GM18498 (cell line): ENCODE results near the gene SMTN.
"Not testable (repeated sequence)": the region's sequence is repeated elsewhere in the genome, so short reads cannot be mapped to it uniquely, and the experiment has no call there.

Experiments used
- ATAC-seq: cut with Tn5 transposase; IDR thresholded peaks from one replicate; pipeline ENCODE4 v1.9.1; 2021; ENCODE audit warnings: mild to moderate bottlenecking, moderate library complexity; ENCODE audit not compliant: unreplicated experiment

The SMTN gene

DNA sequence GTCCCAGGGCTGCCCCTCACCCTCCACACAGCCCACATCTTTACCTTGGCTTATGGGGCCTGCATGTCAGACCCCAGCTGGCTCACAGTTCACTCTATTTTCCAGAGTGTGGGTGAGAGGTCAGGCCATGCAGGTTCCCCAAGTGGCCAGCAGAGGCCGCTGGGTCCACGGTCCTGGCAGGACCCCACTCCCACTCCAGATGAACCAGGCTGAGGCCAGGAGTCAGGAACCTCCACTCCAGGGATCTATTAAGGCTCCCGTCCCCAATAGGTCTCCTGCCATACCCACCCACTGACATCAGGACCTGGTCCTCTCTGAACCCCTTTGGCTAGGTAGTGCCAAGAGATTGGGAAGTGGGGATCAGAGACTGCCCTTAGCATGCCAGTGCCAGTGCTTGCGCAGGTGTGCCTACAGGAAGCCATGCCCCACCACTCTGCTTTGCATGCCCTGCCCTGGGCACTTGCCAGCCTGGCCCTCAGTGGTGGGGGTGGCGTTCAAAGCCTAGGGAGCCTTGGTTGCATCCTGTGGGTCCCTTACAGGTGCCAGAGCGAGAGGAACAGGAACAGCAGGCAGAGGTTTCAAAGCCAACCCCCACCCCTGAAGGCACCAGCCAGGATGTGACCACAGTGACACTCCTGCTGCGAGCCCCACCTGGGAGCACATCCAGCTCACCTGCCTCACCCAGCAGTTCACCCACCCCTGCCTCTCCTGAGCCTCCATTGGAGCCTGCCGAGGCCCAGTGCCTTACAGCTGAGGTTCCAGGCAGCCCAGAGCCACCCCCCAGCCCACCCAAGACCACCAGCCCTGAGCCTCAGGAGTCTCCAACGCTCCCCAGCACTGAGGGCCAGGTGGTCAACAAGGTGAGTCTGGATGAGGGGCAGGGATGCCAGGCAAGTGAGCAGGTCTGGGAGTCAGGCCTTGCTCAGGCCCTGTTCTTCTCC, 8.3 kb downstream of the SMTN start:
- no peak for ATAC-seq

DNA sequence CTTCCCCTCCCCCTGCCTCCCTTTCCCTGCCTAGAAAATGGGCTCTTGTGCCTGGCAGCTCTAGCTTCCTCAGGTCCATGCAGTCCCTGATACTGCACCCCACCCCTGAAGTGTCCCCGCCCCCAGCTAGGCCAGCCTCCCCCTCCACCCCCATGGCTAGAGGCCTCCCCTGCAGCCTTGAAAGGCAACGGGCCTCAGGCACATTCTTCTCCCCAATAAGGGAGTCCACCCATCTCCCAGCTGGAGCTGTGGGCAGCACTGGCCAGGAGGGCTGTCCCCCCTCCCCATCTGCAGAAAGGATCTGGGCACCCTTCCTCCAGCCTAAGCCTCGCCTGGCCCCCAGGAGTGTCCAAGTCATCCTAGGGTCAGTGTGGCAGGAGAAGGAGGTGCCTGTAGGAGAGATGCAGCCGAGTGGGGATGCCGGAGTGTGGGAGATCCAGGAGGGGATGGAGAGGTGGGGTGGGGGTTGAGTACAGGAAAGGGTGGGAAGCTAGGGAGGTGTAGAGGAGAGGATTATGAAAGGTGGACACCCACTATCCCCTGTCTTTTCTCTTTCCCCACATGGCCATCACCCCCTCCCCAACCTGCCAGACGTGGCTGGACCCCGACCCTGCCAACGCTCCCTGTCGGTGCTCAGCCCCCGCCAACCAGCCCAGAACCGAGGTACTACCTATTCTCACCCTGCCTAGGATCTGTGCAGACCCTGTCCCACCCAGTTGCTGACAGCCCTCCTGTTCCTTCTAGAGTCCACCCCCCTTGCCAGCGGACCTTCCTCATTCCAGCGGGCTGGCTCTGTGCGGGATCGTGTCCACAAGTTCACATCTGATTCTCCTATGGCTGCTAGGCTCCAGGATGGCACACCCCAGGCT, 9.3 kb downstream of the SMTN start:
- ATAC-seq = no peak

DNA sequence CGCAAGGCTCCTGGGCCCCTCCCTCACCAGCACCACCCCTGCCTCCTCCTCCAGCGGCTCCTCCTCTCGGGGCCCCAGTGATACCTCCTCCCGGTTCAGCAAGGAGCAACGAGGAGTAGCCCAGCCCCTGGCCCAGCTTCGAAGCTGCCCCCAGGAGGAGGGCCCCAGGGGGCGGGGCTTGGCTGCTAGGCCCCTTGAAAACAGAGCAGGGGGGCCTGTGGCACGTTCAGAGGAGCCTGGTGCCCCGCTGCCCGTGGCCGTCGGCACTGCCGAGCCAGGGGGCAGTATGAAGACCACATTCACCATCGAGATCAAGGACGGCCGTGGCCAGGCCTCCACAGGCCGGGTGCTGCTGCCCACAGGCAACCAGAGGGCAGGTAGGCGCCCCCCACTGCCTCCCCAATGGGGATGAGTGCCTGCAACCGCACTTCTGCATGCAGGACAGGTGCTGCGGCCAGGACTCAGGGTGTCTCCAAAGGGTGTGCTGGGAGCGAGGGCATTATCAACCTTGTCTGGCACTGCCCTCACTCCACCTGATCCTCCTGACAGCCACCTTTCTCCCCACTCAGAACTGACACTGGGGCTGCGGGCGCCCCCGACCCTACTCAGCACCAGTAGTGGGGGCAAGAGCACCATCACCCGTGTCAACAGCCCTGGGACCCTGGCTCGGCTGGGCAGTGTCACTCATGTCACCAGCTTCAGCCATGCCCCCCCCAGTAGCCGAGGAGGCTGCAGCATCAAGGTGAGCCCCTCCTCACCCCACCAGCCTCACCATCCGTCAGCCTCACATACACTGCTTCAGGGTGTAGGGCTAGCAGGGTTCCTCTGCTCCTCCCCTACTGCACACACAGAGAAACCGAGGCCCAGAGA, 10.2 kb downstream of the SMTN start:
- ATAC-seq = no peak

DNA sequence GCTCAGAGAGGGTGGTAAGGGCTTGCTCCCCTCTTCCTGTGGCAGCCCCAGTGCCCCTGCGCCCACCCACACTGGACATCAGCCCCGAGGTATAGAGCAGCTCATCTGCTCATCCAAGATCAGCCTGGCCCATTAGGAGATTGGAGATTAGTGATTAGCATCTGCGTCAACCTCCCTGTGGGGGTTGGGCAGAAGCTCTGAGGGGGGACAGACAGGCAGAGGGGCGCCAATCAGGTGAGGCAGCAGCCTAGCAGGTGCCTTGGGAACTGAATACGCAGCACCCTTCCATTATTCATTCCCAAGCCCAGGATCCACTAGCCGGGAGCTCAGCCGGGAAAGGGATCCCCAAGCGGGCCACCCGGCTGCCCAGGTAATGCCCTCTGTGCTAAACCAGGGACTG, 11.0 kb downstream of the SMTN start:
- no peak for ATAC-seq

DNA sequence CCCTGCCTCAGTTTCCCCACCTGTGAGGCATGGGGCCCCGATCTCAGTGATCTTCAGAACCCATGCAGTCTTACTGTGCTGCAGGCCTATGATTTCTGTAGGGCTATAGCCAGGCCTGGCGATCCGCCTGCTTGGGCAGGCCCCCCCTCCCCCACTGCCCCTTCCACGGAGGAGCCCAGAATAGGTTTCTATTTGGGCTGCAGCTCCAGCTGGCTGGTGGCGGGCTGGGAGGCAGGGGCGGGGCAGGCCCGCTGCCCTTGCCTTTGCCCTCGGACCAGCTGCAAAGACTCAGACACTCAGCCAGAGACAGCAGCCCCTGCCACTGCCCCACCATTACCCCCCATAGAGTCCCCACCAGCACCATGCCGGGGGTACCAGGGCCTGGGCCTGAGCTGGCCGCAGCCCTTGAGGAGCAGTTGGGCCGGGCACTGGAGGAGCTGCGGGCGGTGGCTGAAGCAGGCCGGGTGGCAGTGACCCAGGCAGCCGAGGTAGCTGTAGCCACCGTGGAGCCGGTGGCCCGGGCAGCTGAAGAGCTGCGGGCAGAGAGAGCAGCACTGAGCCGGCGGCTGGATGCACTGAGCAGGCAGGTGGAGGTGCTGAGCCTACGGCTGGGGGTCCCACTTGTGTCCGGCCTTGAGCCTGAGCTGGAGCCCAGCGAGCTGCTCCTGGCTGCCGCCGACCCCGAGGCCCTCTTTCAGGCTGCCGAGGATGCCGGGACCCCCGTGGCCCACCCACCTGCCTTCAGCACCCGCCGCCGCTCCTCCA, 12.2 kb downstream of the SMTN start:
- ATAC-seq = no peak

DNA sequence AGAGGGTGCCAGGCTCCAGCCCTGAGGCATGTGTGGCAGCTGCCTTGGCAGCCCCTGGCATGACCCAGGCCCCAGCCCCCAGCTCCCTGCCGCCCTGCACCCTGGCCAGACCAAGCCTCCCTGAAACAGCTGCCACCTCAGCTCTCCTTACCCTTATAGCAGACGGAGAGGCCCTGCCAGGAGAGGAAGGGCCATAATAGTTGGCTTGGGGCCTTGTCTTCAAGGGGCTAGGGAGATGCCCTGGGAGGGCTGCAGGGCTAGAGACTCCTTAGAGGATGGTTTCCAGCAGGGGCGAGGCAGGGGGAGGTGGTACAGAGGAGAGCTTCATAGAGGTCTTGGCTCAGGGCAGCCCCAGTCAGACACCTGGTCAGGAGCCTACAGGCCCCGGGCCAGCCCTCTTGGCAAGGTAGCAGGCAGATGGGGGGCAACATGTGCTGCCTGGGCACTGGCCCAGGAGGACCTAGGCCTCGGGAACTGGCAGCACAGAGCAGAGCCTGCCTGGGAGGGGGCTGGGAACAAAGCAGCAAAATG, 13.0 kb downstream of the SMTN start:
- no peak for ATAC-seq

DNA sequence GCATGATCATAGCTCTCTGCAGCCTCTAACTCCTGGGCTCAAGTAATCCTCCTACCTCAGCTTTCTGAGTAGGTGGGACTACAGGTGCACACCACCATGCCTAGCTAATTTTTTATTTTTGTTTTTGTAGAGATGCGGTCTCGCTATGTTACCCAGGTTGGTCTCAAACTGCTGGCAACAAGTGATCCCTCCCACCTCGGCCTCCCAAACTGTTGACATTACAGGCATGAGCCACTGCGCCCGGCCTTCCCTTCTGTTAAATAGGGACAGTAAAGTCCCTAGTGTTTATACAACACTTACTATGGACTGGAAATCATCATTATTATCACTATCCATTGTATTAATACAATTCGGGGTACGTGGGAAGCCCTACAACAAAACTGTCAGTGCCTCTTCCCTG, 13.6 kb downstream of the SMTN start:
- ATAC-seq = no peak

DNA sequence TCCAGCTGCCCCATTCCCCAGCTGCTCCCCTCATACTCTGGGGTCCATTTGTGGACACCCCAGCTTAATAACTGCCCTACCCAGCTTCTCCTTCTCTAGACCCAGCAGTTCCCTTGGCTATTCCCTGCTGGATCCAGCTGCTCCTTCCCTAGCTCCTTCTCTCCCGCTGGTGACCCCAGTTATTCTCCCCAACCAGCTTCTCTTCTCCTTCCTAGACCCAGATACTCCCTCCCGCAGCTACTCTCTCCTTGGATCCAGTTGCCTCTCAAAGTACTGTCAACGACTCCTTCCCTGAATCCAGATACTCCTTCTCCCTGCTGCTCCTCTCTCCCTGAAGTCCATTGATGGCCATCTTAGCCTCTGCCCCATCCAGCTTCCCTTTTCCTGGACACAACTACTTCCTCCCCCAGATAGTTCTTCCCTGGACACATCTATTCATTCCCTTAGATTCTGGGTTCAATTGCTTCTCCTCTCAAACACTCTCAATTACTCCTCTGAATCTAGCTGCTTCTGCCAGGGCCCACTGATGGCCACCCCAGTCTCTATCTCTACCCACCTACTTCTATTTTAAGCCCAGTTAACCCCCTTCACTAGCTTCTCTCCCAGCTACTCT, 14.6 kb downstream of the SMTN start:
- ATAC-seq = no peak

DNA sequence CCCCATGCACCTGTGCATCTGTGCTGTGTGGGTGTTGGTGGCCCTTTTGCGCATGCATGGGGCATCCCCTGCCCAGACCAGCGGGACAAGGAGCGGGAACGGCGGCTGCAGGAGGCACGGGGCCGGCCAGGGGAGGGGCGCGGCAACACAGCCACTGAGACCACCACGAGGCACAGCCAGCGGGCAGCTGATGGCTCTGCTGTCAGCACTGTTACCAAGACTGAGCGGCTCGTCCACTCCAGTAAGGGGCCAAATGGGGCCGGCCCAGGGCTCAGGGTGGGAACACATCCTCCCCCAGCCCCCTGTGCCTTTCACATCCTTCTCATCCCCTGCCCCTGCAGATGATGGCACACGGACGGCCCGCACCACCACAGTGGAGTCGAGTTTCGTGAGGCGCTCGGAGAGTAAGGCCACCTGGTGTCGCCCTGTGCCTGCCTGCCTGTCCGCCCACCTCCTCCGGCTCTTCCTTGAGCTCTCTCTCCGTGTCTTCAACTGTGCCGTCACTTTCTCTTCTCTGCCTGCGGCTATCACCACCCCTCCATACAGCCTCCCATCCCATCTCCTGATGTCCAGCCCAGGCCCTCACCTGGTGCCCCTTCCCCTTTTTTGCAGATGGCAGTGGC, 15.7 kb downstream of the SMTN start:
- ATAC-seq = no peak

DNA sequence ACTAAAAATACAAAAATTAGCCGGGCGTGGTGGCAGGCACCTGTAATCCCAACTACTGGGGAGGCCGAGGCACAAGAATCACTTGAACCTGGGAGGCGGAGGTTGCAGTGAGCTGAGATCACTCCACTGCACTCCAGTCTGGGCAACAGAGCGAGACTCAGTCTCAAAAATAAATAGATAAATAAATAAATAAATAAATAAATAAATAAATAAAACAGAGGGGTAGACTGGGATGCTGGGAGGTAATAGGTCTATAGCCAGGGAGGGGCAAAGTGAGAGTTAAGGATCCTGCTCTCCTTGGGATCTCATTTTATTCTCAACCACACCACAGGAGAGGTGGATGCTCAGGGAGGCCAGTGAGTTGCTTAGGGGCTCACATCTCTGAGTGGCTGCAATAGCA, 16.4 kb downstream of the SMTN start:
- ATAC-seq = not testable (repeated sequence)

DNA sequence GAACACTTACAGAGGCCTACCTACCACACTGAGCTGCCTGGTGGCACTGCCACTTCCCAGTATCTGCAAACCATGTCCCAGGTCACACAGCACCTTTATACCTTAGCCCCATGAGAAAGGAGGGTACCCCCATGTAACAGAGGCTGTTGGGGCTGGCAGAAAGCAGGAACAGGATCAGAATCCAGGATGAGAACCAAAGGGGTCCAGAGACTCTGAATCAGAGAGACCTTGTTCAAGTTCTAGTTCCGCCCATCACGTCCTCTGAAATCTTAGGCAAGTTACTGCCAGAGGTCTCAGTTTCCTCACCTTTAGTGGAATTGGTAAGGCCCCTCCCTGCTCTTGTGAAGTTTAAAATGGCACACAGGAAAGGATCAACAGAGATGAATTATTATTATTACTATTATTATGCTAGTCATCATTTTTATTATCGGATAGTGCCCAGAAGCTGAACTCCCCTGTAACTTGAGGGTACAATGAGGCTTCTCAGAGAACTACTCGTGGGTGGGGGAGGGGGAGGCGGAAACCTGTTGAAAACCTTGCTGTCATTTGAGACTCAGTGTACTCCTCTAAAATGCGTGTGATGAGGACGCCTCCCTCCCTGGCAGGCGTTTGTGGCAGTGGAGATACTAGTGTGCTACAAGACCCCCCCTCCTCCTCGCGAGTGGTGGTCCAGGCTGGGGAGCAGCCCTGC, 17.0 kb downstream of the SMTN start:
- ATAC-seq = no peak

DNA sequence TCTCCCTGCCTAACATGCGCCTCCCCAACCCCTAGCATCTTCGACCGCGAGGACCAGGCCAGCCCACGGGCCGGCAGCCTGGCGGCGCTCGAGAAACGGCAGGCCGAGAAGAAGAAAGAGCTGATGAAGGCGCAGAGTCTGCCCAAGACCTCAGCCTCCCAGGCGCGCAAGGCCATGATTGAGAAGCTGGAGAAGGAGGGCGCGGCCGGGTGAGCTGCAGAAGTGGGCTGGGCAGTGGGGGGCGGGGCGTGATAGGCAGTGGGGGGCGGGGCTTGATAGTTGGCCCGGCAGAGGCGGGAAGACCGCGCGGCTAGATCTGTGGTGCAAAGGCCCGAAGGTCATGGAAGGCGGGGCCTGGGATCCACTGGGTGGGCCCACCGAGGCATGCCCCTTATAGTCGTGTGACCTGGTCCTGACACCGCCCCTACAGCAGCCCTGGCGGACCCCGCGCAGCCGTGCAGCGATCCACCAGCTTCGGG, 17.6 kb downstream of the SMTN start:
- no peak for ATAC-seq

DNA sequence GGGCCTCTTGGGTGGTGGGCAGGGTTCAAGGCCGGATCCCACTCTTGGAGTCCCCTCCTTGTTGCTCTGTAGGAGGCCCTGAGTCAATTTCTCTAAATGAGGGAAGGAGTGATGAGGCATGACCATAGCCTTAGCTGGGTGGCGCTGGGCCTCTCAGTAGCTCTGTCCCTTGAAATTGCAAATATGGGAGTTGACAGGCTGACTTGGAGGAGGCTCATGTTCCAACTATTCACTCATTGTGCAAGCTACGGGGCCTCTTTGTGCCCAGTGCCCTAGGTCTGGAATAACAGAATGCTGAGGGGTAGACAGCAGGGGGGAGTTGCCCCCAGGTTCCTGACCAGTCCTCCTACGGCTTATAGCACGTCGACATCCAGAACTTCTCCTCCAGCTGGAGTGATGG, 18.3 kb downstream of the SMTN start:
- ATAC-seq = no peak

DNA sequence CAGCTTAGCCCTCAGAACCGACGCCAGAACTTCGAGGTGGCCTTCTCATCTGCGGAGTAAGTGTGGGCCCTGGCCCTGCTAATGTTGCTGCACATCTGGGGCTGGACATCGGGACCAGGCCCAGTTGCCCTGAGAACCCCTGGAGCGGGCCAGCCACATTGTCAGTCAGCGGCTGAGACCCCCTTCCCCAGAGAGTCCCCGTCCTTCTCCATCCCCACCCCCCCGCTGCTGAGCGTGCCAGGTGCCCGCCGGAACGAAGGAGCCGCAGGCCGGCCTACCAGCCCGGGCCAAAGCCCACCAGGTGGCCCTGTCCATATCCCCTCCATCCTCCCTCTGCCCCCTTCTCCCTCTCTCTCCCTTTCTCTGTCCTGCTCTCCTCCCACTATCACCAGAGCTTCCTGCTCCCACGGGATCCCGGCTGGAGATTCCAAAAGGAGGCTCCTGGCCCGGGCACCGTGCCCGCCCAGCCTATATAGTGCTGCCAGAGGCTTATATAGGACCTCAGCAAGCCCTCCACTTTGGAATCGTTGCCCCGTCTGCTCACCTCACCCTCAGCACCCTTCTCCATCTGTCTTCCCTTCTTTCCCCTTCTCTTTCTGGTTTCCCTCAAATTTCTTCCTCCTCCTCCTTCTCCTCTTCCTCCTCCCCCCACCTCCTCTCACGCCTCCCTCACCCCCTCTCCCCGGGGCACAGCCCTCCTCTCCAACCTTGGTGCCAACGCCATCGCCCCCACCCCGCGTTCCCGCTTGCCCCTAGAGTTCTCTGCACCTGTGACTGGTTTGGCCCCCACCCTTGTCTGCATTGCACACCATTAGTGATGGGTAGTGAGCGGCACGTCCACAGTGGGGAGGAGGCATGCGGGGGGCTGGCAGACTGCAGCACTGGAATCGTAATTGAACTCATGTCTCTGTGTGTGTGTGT, 19.0 kb downstream of the SMTN start:
- no peak for ATAC-seq

DNA sequence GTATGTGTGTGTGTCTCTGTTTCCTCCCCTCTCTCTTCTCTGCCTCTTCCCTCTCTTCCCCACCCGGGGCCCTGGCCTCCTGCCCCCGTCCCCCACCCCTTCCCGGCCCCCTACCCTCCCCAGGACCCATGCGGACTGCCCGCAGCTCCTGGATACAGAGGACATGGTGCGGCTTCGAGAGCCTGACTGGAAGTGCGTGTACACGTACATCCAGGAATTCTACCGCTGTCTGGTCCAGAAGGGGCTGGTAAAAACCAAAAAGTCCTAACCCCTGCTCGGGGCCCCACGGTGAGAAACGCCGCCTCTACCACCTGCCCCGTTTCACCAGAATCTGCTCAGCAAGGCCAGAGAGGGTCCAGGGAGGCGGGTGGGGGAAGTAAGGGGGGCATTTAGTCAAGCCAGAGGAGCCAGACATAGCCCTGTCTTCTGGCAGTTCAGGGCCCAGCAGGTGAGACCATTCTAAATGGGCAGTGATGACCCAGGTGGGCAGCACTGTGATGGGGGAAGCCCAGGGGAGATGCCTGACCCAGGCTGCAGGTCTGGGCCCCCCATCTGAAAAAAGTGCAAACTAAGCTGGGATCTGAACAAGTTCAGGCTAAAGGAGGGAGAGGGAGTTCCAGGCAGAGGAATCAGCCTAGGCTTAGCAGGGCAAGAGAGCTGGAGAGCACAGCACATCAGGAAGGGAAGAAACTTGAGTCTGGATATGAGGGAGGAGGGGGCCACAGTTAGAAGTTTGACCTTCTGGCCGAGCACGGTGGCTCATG, 19.8 kb downstream of the SMTN start:
- no peak for ATAC-seq

DNA sequence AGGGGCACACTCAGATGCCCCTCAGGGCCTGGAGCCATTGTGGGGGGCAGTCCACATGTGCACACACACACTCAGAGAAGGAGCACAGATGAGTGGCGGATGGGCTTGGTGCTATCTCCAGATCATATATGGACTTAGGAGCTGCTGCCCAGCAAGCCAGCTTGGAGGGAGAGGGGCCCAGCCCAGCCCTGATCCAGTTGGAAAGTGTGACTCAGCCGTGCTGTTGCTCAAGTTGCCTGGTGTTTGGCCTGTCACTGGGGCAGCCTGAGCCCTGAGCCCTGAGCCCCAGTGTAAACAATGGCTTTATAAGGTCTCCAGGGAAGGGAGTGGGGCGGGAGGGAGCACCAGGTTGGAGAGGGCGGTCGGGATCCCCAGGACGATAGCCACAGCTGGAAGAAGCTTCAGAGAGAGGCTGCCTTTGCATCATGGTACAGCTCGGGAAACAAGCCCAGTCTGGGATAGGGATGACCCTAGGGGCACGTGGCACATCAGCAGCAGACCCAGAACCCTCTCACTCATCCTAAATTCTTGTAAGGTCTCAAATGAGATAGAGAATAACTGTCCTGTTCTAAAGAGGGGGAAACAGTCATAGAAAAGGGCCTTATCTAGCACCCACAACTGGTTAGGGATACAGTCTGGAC, 21.4 kb downstream of the SMTN start:
- ATAC-seq = no peak
